TTC549 (cell line): ENCODE measurements around the gene ZBTB8OS.
"Not testable (repeated sequence)": the region's sequence is repeated elsewhere in the genome, so short reads cannot be mapped to it uniquely, and the experiment has no call there.

ENCODE experiments used
- FAIRE-seq: peaks from 2 replicates; lab custom pipeline; 2012; peaks lifted over from hg19 to GRCh38; lab: Jason Lieb, UNC

ZBTB8OS gene

GRCh38 chr1:32647308-32648134, 2.8 kb downstream of the ZBTB8OS start:
- FAIRE-seq: no peak

DNA sequence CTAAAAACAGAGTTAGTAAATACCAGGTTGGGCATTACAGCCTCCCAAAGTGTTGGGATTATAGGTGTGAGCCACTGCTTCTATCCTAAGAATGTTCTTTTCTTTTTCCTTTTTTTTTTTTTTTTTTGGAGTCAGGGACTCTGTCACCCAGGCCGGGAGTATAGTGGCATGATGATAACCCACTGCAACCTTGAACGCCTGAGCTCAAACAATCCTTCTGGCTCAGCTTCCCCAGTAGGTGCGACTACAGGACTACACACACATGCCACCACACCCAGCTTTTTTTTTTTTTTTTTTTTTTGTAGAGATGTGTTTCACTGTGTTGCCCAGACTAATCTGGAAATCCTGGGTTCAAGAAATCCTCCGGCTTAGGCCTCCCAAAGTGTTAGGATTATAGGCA, 5.9 kb downstream of the ZBTB8OS start:
- FAIRE-seq: no peak

DNA sequence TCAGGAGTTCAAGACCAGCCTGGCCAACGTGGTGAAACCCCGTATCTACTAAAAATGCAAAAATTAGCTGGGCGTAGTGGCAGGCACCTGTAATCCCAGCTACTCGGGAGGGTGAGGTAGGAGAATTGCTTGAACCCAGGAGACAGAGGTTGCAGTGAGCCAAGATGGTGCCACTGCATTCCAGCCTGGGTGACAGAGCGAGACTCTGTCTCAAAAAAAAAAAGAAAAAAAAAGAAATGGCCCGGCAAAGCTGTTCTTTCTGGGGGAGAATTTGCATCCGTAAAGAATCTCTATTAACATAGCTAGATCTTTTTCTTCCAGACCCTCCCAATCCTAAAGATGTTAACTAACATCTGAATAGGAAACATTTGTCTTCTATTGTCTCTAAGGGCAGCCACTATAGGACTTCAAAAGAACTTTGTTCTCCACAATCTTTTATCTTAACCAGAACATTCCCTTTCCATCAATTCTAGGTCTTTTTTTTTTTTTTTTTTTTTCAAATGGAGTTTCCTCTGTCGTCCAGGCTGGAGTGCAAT, 8.0 kb downstream of the ZBTB8OS start:
- not testable (repeated sequence) for FAIRE-seq

DNA sequence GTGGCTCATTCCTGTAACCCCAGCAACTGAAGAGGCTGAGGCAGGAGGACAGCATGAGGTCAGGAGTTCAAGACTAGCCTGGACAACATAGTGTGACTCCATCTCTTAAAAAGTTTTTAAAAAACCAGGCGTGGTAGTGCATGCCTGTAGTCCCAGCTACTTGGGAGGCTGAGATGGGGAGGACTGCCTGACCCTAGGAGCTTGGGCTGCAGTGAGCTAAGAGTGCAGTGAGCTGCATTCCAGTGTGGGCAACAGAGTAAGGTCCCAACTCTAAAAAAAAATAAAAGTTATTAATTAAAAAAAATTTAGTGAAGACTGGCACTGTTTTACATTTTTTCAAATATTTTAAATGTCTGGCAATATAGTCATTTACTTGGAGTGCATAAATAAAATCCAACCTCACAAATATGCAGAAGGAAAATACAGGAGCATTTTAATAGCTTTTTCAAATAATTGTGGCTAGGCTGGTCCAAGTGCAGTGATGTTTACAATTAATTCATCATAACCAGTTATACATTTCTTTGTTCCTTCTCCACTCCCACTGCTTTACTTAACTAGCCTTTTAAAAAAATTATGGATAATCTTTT, 10.8 kb downstream of the ZBTB8OS start:
- FAIRE-seq: no peak

- no peak for FAIRE-seq
Observed at GRCh38 chr1:32636914-32637645, 13.3 kb downstream of the ZBTB8OS start.

DNA sequence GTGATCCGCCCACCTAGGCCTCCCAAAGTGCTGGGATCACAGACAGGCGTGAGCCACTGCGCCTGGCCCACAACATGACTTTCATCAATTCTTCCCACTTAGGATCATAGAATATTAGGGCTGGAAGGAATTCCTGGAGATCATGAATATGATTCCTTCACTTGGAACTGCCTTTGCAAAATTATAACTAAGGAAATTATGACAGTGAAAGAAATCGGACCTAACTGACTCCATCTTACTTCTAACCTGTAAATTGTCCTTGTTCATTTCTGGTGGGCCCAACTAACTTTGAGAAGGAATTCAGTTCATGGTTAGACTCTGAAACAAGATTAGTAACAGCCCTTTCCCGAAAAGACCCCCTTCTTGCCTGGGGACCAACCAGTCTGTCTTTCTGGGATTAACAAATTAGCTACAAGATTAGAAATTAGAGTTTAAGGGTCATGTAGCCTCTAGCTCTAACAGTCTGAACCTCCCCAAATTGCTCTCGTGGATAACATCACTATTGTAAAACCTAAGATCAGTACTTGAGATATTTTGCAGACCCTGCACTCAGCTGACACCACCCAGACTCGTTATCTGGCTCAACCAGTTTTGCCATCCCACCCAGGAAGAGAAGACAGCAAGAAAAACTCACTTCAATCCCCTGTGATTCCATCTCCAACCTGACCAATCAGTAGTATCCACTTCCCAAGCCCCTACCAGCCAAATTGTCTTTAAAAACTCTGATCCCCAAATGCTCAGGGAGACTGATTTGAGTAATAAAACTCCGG, 14.7 kb downstream of the ZBTB8OS start:
- no peak for FAIRE-seq

DNA sequence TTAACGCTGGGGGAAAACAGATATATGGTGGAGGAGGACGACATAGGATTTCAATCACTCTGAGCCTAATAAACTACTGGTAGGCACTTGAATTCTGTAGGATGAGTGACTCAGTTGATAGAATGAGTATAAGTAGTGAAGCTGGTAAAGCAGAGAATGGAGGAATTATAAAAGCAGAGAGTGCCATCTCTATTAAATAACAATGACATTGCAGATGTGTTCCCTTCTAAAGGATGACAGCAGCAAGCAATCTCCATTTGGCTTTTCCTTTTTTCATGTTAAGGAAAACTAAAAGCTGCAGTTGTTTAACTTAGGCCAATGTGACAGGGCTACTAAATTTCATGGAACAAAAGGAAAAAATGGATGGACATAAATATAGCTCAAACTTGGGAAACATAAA, 17.5 kb downstream of the ZBTB8OS start:
- FAIRE-seq: no peak

- FAIRE-seq: not testable (repeated sequence)
Observed at GRCh38 chr1:32630173-32630572, 20.2 kb downstream of the ZBTB8OS start.

GRCh38 chr1:32627596-32628162, 22.7 kb downstream of the ZBTB8OS start:
- no peak for FAIRE-seq

DNA sequence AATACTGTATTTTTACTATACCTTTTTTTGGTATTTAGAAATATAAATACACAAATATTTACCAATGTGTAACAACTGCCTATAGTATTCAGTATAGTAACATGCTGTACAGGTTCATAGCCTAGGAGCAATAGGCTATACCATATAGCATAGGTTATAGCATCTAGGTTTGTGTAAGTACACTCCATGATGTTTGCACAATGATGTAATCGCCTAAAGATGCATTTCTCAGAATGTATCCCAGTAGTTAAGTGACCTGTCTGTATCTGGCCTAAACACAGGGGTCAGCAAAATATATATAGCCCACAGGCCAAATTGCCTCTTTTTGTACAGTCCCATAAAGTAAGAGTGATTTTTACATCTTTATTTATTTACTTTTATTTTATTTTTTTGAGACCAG, 24.2 kb downstream of the ZBTB8OS start:
- FAIRE-seq: no peak

- FAIRE-seq: no peak
Observed at GRCh38 chr1:32623775-32624174, 26.6 kb downstream of the ZBTB8OS start.

GRCh38 chr1:32622806-32623681, 27.3 kb downstream of the ZBTB8OS start:
- no peak for FAIRE-seq

GRCh38 chr1:32622205-32622604, 28.1 kb downstream of the ZBTB8OS start:
- FAIRE-seq: no peak

- no peak for FAIRE-seq
Observed at GRCh38 chr1:32619701-32620485, 30.5 kb downstream of the ZBTB8OS start.

DNA sequence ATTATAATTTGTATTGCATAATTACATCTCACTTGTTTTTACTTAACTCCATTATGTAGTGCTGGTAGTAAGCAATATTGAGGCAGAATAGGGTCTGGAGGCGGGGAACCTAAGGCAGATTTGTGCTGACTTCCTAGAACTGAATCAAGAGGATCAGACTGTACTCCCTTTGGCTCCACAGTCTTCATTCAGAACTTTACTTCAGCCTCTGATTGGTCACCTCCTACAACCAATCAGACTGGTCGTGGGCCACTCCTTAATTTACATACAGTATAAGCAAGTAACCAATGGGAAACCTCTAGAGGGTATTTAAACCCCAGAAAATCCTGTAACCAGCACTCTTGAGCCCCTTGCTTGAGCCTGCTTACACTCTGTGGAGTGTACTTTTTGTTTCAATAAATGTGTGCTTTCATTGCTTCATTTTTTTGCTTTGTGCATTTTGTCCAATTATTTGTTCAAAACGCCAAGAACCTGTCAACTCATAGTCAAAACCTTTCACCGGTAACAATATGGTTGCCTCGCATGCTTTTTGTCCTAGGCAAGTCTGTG, 31.6 kb downstream of the ZBTB8OS start:
- FAIRE-seq: no peak

DNA sequence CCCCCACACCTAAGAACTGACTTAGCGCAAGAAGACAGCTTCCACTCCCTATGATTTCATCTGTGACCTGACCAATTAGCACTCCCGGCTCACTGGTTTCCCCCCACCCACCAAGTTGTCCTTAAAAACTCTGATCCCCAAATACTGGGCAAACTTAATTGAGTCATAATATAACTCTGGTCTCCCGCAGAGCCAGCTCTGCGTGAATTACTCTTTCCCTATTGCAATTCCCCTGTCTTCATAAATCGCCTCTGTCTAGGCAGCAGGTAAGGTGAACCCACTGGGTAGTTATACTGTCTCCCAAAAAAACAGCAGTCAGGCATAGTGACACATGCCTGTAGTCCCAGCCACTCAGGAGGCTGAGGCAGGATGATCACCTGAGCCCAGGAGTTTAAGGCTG, 36.9 kb downstream of the ZBTB8OS start:
- FAIRE-seq: no peak

GRCh38 chr1:32612189-32612881, 38.0 kb downstream of the ZBTB8OS start:
- no peak for FAIRE-seq

GRCh38 chr1:32611859-32612188, 38.5 kb downstream of the ZBTB8OS start:
- FAIRE-seq: no peak

GRCh38 chr1:32609180-32609579, 41.2 kb downstream of the ZBTB8OS start:
- FAIRE-seq: no peak
